Gastrocnemius medialis (tissue), 4 donors: ENCODE results near the gene LGALS7.

Experiments
- POLR2A ChIP-seq, 2 donors: fragments of 450-650 bp; IDR thresholded peaks; one replicate each; pipeline ENCODE4 v1.6.1; 2017; ENCODE audit warnings: antibody characterized with exemption in 2 of 2, mild to moderate bottlenecking in 2 of 2, moderate library complexity in 2 of 2
- TF ChIP-seq, protein P1 (sequence below), 5 experiments: fragments of 450-650 bp in 3 of 5; fragments of 200-600 bp in 2 of 5; sonication (generic) in 2 of 5; IDR thresholded peaks in 4 of 5; conservative IDR thresholded peaks in 1 of 5; 1 replicate in 4 of 5; 2 replicates in 1 of 5; pipeline ENCODE4 v1.5.1; 2016 to 2019; ENCODE audit warnings: antibody characterized with exemption in 5 of 5, mild to moderate bottlenecking in 3 of 5, moderate library complexity in 3 of 5

- TF ChIP-seq, protein P1, sequence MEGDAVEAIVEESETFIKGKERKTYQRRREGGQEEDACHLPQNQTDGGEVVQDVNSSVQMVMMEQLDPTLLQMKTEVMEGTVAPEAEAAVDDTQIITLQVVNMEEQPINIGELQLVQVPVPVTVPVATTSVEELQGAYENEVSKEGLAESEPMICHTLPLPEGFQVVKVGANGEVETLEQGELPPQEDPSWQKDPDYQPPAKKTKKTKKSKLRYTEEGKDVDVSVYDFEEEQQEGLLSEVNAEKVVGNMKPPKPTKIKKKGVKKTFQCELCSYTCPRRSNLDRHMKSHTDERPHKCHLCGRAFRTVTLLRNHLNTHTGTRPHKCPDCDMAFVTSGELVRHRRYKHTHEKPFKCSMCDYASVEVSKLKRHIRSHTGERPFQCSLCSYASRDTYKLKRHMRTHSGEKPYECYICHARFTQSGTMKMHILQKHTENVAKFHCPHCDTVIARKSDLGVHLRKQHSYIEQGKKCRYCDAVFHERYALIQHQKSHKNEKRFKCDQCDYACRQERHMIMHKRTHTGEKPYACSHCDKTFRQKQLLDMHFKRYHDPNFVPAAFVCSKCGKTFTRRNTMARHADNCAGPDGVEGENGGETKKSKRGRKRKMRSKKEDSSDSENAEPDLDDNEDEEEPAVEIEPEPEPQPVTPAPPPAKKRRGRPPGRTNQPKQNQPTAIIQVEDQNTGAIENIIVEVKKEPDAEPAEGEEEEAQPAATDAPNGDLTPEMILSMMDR (IDR thresholded peaks at IDR 0.05 in 4 of 5, conservative IDR thresholded peaks at IDR 0.05 in 1 of 5) = no peak
- no peak for TF ChIP-seq POLR2A (IDR thresholded peaks at IDR 0.05)
These were observed 50.2 kb downstream of the LGALS7 start for GRCh38 chr19:38722947-38723605.
